ENCODE measurements around the gene AIF1L.

DNA sequence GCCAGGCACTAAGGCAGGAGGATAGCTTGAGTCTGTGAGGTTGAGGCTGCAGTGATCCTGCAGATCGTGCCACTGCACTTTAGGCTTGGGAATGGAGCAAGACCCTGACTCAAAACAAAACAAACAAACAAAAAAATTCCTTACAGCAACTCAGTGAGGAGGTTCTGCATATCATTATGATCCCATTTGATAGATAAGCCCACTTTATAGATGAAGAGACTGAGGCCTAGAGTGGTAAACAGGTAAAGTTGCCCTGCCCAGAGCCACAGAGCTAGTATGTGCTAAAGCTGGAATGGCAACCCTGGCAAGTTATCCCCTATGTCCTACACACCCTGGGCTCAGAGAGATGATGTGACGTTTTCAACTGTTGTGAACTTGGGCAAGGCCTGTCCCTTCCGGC, 7.2 kb downstream of the AIF1L start:
- no peak for TF ChIP-seq EZH2 (IDR thresholded peaks at IDR 0.05; ENCODE audit: low read length, missing control alignments)
- TF ChIP-seq CTCF (conservative IDR thresholded peaks at IDR 0.05 in 1 of 2, IDR thresholded peaks at IDR 0.05 in 1 of 2; ENCODE audit: low read depth in 1 of 2, low read length in 2 of 2) = no peak

All from fibroblast of lung (primary cell).